A673 (cell line): ENCODE measurements around the gene NTRK1. TPM values are rescaled to one million over a fixed set of nuclear protein-coding genes. Genes with fewer than 3 reads are reported as not detected.
A peak's percentile ranks its signal among the peaks of the same experiment; 100 is the strongest.

ENCODE experiments used
- BruUV-seq: library from RNA; stranded (reverse); fragments of 400-500 nt; replicated peaks from 2 replicates; lab custom pipeline; 2021; lab: Mats Ljungman, UMichigan
- CTCF ChIA-PET: fragments of 300-600 bp; sonication (Branson Sonifier 250); formaldehyde crosslinking; loops from one replicate; lab custom pipeline; 2022; ENCODE audit warnings: antibody characterized with exemption; lab: Charles Lee
- POLR2A ChIA-PET: fragments of 300-600 bp; sonication (Branson Sonifier 250); formaldehyde crosslinking; loops from one replicate; lab custom pipeline; 2022; ENCODE audit warnings: antibody characterized with exemption; ENCODE audit not compliant: low non-redundant PET; lab: Charles Lee
- DNase-seq: peaks from one replicate; pipeline ENCODE4 v3.0.0-alpha.2; 2015; ENCODE audit warnings: low spot score
- H3K27ac ChIP-seq: fragments of 200-600 bp; sonication (generic); 2 replicates; pipeline ENCODE4 v1.5.1; 2016; ENCODE audit warnings: mixed run types, low read depth, mild to moderate bottlenecking, mixed read lengths, antibody characterized with exemption, low read length; ENCODE audit not compliant: poor library complexity, severe bottlenecking
- H3K27me3 ChIP-seq: fragments of 200-600 bp; sonication (generic); replicated peaks from 2 replicates; pipeline ENCODE4 v1.6.1; 2017; ENCODE audit warnings: mixed run types, low read depth, mild to moderate bottlenecking, mixed read lengths, antibody characterized with exemption, low read length; ENCODE audit not compliant: insufficient read depth, poor library complexity
- H3K36me3 ChIP-seq: fragments of 200-600 bp; sonication (generic); 2 replicates; pipeline ENCODE4 v1.6.1; 2016; ENCODE audit warnings: mixed run types, mild to moderate bottlenecking, mixed read lengths, antibody characterized with exemption, low read length; ENCODE audit not compliant: insufficient read depth, poor library complexity, severe bottlenecking
- H3K4me1 ChIP-seq: fragments of 200-600 bp; sonication (generic); 2 replicates; pipeline ENCODE4 v1.6.1; 2017; ENCODE audit warnings: mixed run types, mild to moderate bottlenecking, mixed read lengths, antibody characterized with exemption, low read length; ENCODE audit not compliant: insufficient read depth, poor library complexity, severe bottlenecking
- H3K4me3 ChIP-seq: fragments of 200-600 bp; sonication (generic); 2 replicates; pipeline ENCODE4 v1.5.1; 2016; ENCODE audit warnings: low read depth, mixed run types, mild to moderate bottlenecking, mixed read lengths, low read length; ENCODE audit not compliant: poor library complexity, severe bottlenecking
- H3K9me3 ChIP-seq: fragments of 200-600 bp; sonication (generic); 2 replicates; pipeline ENCODE4 v1.6.1; 2016; ENCODE audit warnings: mixed run types, low read depth, mild to moderate bottlenecking, mixed read lengths, antibody characterized with exemption, low read length; ENCODE audit not compliant: poor library complexity, severe bottlenecking
- CTCF ChIP-seq: fragments of 300-800, 200-600 bp; sonication (generic); conservative IDR thresholded peaks from 2 replicates; pipeline ENCODE4 v1.5.1; 2017; ENCODE audit warnings: low read depth, mild to moderate bottlenecking, antibody characterized with exemption, low read length, moderate library complexity, mixed read lengths
- EZH2 ChIP-seq: fragments of 200-600 bp; sonication (generic); IDR thresholded peaks from 2 replicates; pipeline ENCODE4 v1.6.1; 2017; ENCODE audit warnings: borderline replicate concordance, low read depth, mild to moderate bottlenecking, mixed read lengths, antibody characterized with exemption, low read length; ENCODE audit not compliant: poor library complexity, severe bottlenecking
- intact Hi-C: fragments of 100-400 bp; cut with micrococcal nuclease; formaldehyde crosslinking; loops from one replicate; pipeline ENCODE4 v1.10.0; 2022; ENCODE audit not compliant: unreplicated experiment
- total RNA-seq: library from RNA; stranded (reverse); gene quantifications from 2 replicates; pipeline ENCODE4 v1.2.3, GENCODE V29; 2021

NTRK1 gene
- total RNA-seq, 1 experiment from 2014 or later: 5.1 TPM

DNA sequence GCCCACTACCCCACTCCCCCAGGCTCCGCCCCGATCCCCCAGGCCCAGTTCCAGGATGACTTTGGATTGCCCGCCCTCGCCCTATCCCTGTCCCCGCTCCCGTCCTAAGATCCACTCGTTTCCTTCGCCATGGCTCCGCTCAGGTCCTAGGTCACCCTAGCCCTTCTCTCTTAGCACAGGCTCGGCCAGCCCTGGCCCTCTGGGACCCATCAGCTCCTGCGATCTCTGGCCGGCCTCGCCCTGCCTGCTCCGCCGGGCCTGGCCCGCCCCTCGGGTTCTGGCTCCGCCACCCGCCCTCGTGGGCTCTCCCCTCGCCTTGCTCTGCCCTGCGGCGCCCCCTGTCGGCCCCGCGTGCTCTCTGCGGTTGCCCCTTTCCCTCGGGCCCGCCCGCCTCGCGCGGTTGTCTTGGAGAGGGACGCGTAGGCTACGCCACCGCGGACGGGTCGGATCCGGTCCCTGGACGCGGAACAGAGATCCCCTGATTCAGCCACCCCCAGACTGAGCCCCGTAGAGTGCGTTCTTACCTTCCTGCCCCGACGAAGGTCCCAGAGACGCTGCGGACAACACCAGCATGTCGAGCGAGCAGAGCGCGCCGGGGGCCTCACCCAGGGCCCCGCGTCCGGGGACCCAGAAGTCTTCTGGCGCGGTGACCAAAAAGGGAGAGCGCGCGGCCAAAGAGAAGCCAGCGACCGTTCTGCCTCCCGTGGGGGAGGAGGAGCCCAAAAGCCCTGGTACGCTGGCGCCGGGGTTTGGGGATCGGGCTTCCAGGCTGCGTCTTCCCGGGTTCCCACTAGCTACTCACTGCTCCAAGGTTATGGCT is 59.8 kb downstream of the NTRK1 start, which contains the start of gene LRRC71:
Gene LRRC71, plus strand, starts transcription at position 400 of the 820 bp plus-strand sequence. Its CDS starts 172 bp downstream, at position 572.
- H3K27me3 ChIP-seq: peaks cover 50% of the 10 kb centered on the region
- CTCF ChIA-PET: interaction anchor here (1.0 kb wide), 1 partner anchor 231 kb away, joined by 3 read pairs; no protein-coding TSS in a partner anchor
- intact Hi-C loops: loop anchor here (10.0 kb wide), 1 partner anchor 236 kb away; no protein-coding TSS in a partner anchor
- H3K4me3 ChIP-seq: peak within 1 kb of the TSS; percentile 25
- no peak within 1 kb of the TSS for H3K27ac ChIP-seq
- H3K36me3 ChIP-seq: no peaks in the 10 kb centered on the region
- TF ChIP-seq EZH2: peak; percentile 87
- TF ChIP-seq CTCF: peak; percentile 94
- H3K4me1 ChIP-seq: peaks cover 9% of the 10 kb centered on the region
- peak; percentile 89 for DNase-seq
- H3K9me3 ChIP-seq: no peaks in the 10 kb centered on the region
- POLR2A ChIA-PET: no interaction called here
- no TSS peak for BruUV-seq

- intact Hi-C loops: loop anchor here (10.0 kb wide), 1 partner anchor 236 kb away; no protein-coding TSS in a partner anchor
- H3K4me1 ChIP-seq: peaks cover 9% of the 10 kb centered on the region
- H3K9me3 ChIP-seq: no peaks in the 10 kb centered on the region
- DNase-seq: no peak
- TF ChIP-seq CTCF (no peak), EZH2 (peak; percentile 20)
- POLR2A ChIA-PET: no interaction called here
- peaks cover 50% of the 10 kb centered on the region for H3K27me3 ChIP-seq
- H3K27ac ChIP-seq: no peak overlapping the region
- BruUV-seq: no TSS peak
- H3K4me3 ChIP-seq: peak overlapping the region; percentile 25
- H3K36me3 ChIP-seq: no peaks in the 10 kb centered on the region
- CTCF ChIA-PET: interaction anchor here (1.0 kb wide), 1 partner anchor 232 kb away, joined by 3 read pairs; no protein-coding TSS in a partner anchor
Observed at GRCh38 chr1:156921053-156921529, 60.4 kb downstream of the NTRK1 start.

- ChIA-PET CTCF (no interaction called here), POLR2A (interaction anchor here (0.5 kb wide), 1 partner anchor 233 kb away, joined by 3 read pairs; no protein-coding TSS in a partner anchor)
- TF ChIP-seq EZH2: peak; percentile 40
- TF ChIP-seq CTCF: no peak
- Histone ChIP-seq H3K27ac (no peak overlapping the region), H3K27me3 (peaks cover 50% of the 10 kb centered on the region), H3K36me3 (no peaks in the 10 kb centered on the region), H3K4me1 (peaks cover 9% of the 10 kb centered on the region), H3K4me3 (no peak overlapping the region), H3K9me3 (no peaks in the 10 kb centered on the region)
- DNase-seq: no peak
- BruUV-seq: no TSS peak
- intact Hi-C loops: loop anchor here (10.0 kb wide), 1 partner anchor 238 kb away; no protein-coding TSS in a partner anchor
Observed at GRCh38 chr1:156922986-156923669, 62.5 kb downstream of the NTRK1 start.
